K562 (cell line): ENCODE results near the gene NRG3. TPM values are rescaled to one million over a fixed set of nuclear protein-coding genes. Genes with fewer than 3 reads are reported as not detected.

Experiments used
- ATAC-seq: fragments of 200-7000 bp; cut with Tn5 transposase; 3 replicates; pipeline ENCODE4 v1.9.1; 2020; ENCODE audit warnings: moderate library complexity
- BruUV-seq: library from RNA; stranded (reverse); fragments of 400-500 nt; replicated peaks from 2 replicates; lab custom pipeline; 2021; lab: Mats Ljungman, UMichigan
- CTCF ChIA-PET: fragments of 300-600 bp; formaldehyde crosslinking; extraction: SDS; loops from one replicate; lab custom pipeline; 2021; ENCODE audit warnings: low intra/inter-chr PET ratio; lab: Yijun Ruan, JAX
- POLR2A ChIA-PET: fragments of 300-600, 350-650 bp; sonication (Branson Sonifier 250); formaldehyde crosslinking; extraction: SDS; loops from one replicate; lab custom pipeline; 2021; ENCODE audit warnings: antibody characterized with exemption, inconsistent platforms; lab: Yijun Ruan, JAX
- DNase-seq, 4 experiments: peaks; one replicate each; pipeline versions ENCODE4 v3.0.0 to v3.0.0-alpha.2; 2011 to 2018; ENCODE audit warnings: low spot score in 3 of 4, mixed read lengths in 3 of 4; ENCODE audit errors: extremely low read depth in 1 of 4
- FAIRE-seq: peaks from 2 replicates; lab custom pipeline; 2011; peaks lifted over from hg19 to GRCh38; lab: Jason Lieb, UNC
- H2AFZ ChIP-seq: 2 replicates; pipeline ENCODE4 v1.6.0; 2011; ENCODE audit warnings: low read depth, low read length, control low read depth, inconsistent platforms
- H3K27ac ChIP-seq: fragments of 200-600 bp; 3 replicates; pipeline ENCODE4 v1.8.0; 2011; ENCODE audit warnings: low read depth, mild to moderate bottlenecking, control low read depth, inconsistent platforms, low read length, moderate library complexity, mixed read lengths; ENCODE audit errors: extremely low read depth
- H3K27me3 ChIP-seq, 2 experiments: fragments of 300-600 bp in 1 of 2; 2 replicates in 1 of 2; 3 replicates in 1 of 2; pipeline versions ENCODE4 v1.6.0 to v1.8.0; 2011; ENCODE audit warnings: inconsistent platforms in 2 of 2, low read length in 2 of 2, mild to moderate bottlenecking in 1 of 2, mixed read lengths in 1 of 2, moderate library complexity in 1 of 2; ENCODE audit not compliant: control insufficient read depth in 2 of 2, insufficient read depth in 2 of 2
- H3K36me3 ChIP-seq: fragments of 300-600 bp; 3 replicates; pipeline ENCODE4 v1.8.0; 2011; ENCODE audit warnings: mild to moderate bottlenecking, low read length, inconsistent platforms; ENCODE audit not compliant: control insufficient read depth, insufficient read depth
- H3K4me1 ChIP-seq, 2 experiments: fragments of 200-600 bp in 1 of 2; replicated peaks in 1 of 2; 2 replicates in 1 of 2; 3 replicates in 1 of 2; pipeline versions ENCODE4 v1.5.1 to v1.8.0; 2011; ENCODE audit warnings: inconsistent platforms in 2 of 2, low read length in 2 of 2, mild to moderate bottlenecking in 1 of 2, mixed read lengths in 1 of 2, moderate library complexity in 1 of 2; ENCODE audit not compliant: control insufficient read depth in 2 of 2, insufficient read depth in 2 of 2
- H3K4me2 ChIP-seq: 2 replicates; pipeline ENCODE4 v1.6.1; 2011; ENCODE audit warnings: low read length, control low read depth, inconsistent platforms, mixed read lengths; ENCODE audit not compliant: insufficient read depth
- H3K4me3 ChIP-seq: fragments of 200-600 bp; sonication (generic), shearing (Covaris generic); 2 replicates; pipeline ENCODE4 v1.5.1; 2016; ENCODE audit warnings: control low read depth, inconsistent platforms
- H3K79me2 ChIP-seq: fragments of 200-600 bp; 3 replicates; pipeline ENCODE4 v1.8.0; 2011; ENCODE audit warnings: low read length, inconsistent platforms; ENCODE audit not compliant: control insufficient read depth, insufficient read depth
- H3K9ac ChIP-seq, 2 experiments: 2 replicates each; pipeline versions ENCODE4 v1.6.0 to v1.6.1; 2011; ENCODE audit warnings: low read depth in 2 of 2, low read length in 2 of 2, control low read depth in 1 of 2, inconsistent platforms in 1 of 2, mild to moderate bottlenecking in 1 of 2, mixed read lengths in 1 of 2; ENCODE audit not compliant: insufficient read depth in 1 of 2
- H3K9me1 ChIP-seq: one replicate; pipeline ENCODE4 v1.6.0; 2011; ENCODE audit warnings: inconsistent platforms, mild to moderate bottlenecking, low read length, moderate library complexity; ENCODE audit not compliant: control insufficient read depth, insufficient read depth
- H3K9me3 ChIP-seq: replicated peaks from 2 replicates; pipeline ENCODE4 v1.5.1; 2011; ENCODE audit warnings: low read depth, low read length, inconsistent platforms; ENCODE audit not compliant: control insufficient read depth, insufficient read depth
- H4K20me1 ChIP-seq: replicated peaks from 2 replicates; pipeline ENCODE4 v1.6.1; 2011; ENCODE audit warnings: low read length, inconsistent platforms, mixed read lengths; ENCODE audit not compliant: control insufficient read depth, insufficient read depth
- CBX3 ChIP-seq, 2 experiments: IDR thresholded peaks; 1 replicate in 1 of 2; 2 replicates in 1 of 2; pipeline ENCODE4 v1.6.1; 2012; ENCODE audit warnings: inconsistent platforms in 2 of 2, low read length in 2 of 2, borderline replicate concordance in 1 of 2, control low read depth in 1 of 2
- IFI16 ChIP-seq: fragments of 250-450 bp; sonication (Bioruptor Pico); IDR thresholded peaks from 2 replicates; pipeline ENCODE4 v2.1.2; 2022; ENCODE audit warnings: mild to moderate bottlenecking, inconsistent platforms
- KHSRP ChIP-seq: fragments of 450-650 bp; IDR thresholded peaks from 2 replicates; pipeline ENCODE4 v1.6.1; 2017
- LARP7 ChIP-seq: fragments of 450-650 bp; IDR thresholded peaks from 2 replicates; pipeline ENCODE4 v1.6.1; 2016
- LCOR ChIP-seq: sonication (generic); formaldehyde crosslinking; IDR thresholded peaks from 2 replicates; pipeline ENCODE4 v1.8.0; 2022; ENCODE audit warnings: mild to moderate bottlenecking, missing genetic modification reagents
- MCM3 ChIP-seq: fragments of 450-650 bp; IDR thresholded peaks from 2 replicates; pipeline ENCODE4 v1.6.1; 2016
- MXI1 ChIP-seq: IDR thresholded peaks from 2 replicates; pipeline ENCODE4 v1.6.1; 2011; ENCODE audit warnings: low read depth, mild to moderate bottlenecking, improper control_type of control experiment, low read length
- PTTG1 ChIP-seq: fragments of 450-650 bp; IDR thresholded peaks from 2 replicates; pipeline ENCODE4 v1.6.1; 2016; ENCODE audit warnings: low read depth, mild to moderate bottlenecking, missing genetic modification characterization, missing compliant biosample characterization
- SIN3A ChIP-seq, 2 experiments: fragments of 150-350 bp in 1 of 2; IDR thresholded peaks; 2 replicates each; pipeline ENCODE4 v1.6.1; 2011 to 2016; ENCODE audit warnings: borderline replicate concordance in 2 of 2, low read depth in 2 of 2, low read length in 2 of 2, mild to moderate bottlenecking in 2 of 2, moderate library complexity in 2 of 2; ENCODE audit not compliant: control insufficient read depth in 1 of 2
- ZKSCAN1 ChIP-seq: fragments of 150-350 bp; IDR thresholded peaks from 2 replicates; pipeline ENCODE4 v1.6.1; 2016; ENCODE audit warnings: low read depth, low read length
- ZNF133 ChIP-seq: fragments of 250-450 bp; sonication (Bioruptor Pico); IDR thresholded peaks from 2 replicates; pipeline ENCODE4 v1.4.0; 2020; ENCODE audit warnings: mild to moderate bottlenecking
- ZNF282 ChIP-seq: sonication (generic); formaldehyde crosslinking; IDR thresholded peaks from 2 replicates; pipeline ENCODE4 v1.8.1; 2023; ENCODE audit warnings: missing genetic modification reagents
- ZNF444 ChIP-seq: fragments of 250-450 bp; sonication (Bioruptor Pico); IDR thresholded peaks from 2 replicates; pipeline ENCODE4 v1.4.0; 2020; ENCODE audit warnings: mild to moderate bottlenecking, moderate library complexity
- ZNF639 ChIP-seq, 2 experiments: fragments of 200-800 bp in 1 of 2; sonication (Bioruptor generic) in 1 of 2; sonication (generic) in 1 of 2; formaldehyde crosslinking in 1 of 2; IDR thresholded peaks in 1 of 2; conservative IDR thresholded peaks in 1 of 2; 2 replicates each; pipeline versions ENCODE4 v1.5.0 to v1.6.1; 2016 to 2020; ENCODE audit warnings: missing compliant biosample characterization in 1 of 2, missing genetic modification characterization in 1 of 2, missing genetic modification reagents in 1 of 2
- WGBS: fragments of 100-300 bp; shearing (Covaris generic); methylation state at CpG from one replicate; pipeline ENCODE4 v1.1.6; 2016; ENCODE audit warnings: low coverage, mixed read lengths; ENCODE audit not compliant: insufficient coverage; ENCODE audit errors: missing lambda C conversion rate; 5-methylcytosine and 5-hydroxymethylcytosine counted together
- in situ Hi-C: fragments of 300-500 bp; cut with MboI; formaldehyde crosslinking; loops from 4 replicates; pipeline ENCODE4 v1.15.0; 2018; ENCODE audit warnings: inconsistent platforms, mixed read lengths
- intact Hi-C: fragments of 100-400 bp; cut with micrococcal nuclease; formaldehyde crosslinking; loops from 2 replicates; pipeline ENCODE4 v1.14.2; 2022
- polyA plus RNA-seq, 8 experiments: library from polyadenylated mRNA; depleted of rRNA in 4 of 8; stranded (reverse) in 5 of 8; unstranded in 3 of 8; fragments of >200 nt; fragmentation: Nextera tagmentation in 2 of 8; fragmentation: Illumina TruSeq in 1 of 8; extraction: Ambion mirVana in 2 of 8; extraction: Trizol in 1 of 8; gene quantifications; 2 replicates each; pipeline versions ENCODE4 v1.2.1 to v1.2.3, GENCODE V29; 2011 to 2014; ENCODE audit warnings: inconsistent platforms in 1 of 8, missing spikeins in 1 of 8
- total RNA-seq, 7 experiments: library from RNA; depleted of rRNA in 6 of 7; stranded (reverse); fragments of >200 nt in 6 of 7; fragmentation: Illumina TruSeq in 2 of 7; extraction: Trizol in 2 of 7; gene quantifications; 2 replicates each; pipeline versions ENCODE4 v1.2.1 to v1.2.3, GENCODE V29; 2011 to 2021; ENCODE audit warnings: low replicate concordance in 1 of 7

Gene NRG3
- total and polyA plus RNA-seq, 9 of the 15 experiments (the other 6 are each of a cell fraction or from before 2014, with no cell fraction given) = not detected

DNA sequence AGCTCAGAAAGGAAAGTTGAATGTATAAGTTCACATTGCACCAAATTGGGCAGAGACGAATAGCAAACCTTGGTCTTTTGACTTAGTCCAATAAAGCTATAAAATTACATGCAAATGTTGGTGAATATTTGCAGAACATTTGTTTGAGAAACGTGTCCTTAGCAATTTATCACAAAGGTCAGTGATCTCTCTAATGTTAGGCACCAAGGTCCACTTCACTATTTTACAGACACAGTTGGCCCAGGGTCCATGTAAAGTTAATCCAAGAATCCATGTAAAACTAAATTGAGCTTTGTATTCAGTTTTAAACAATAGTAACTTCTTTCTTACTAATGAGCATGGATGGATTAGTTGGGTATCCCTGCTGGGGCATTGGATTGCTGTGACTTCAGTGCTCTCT, 617.7 kb downstream of the NRG3 start (continued):
- TF ChIP-seq IFI16 (CRISPR knock-in tag) (no peak), ZNF282 (CRISPR knock-in tag) (no peak), SIN3A (IDR thresholded peaks at IDR 0.05; ENCODE audit: borderline replicate concordance in 2 of 2, control insufficient read depth in 1 of 2, low read depth in 2 of 2, low read length in 2 of 2) (no peak), LCOR (CRISPR knock-in tag) (no peak), KHSRP (no peak), ZNF444 (no peak), ZNF639 (CRISPR knock-in tag; conservative IDR thresholded peaks at IDR 0.05 in 1 of 2, IDR thresholded peaks at IDR 0.05 in 1 of 2) (no peak), ZKSCAN1 (no peak), LARP7 (no peak)

DNA sequence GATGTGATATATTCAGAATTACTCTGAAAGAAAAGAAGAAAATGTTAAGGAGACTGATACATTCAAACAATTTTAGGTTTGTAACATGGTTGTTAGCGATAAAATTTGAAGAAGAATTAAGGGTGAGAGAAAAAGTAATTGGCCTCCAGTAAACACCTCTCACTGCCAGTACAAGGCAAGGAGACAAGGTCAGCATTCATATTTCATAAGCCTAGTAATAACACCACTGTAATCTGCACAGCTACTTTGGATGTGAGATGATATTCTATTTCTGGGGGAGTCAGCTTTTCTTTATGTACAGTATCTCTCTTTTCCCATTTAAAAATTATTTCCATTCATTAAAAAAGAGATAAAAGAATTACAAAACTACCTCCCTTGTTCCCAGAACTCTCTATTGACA, 621.1 kb downstream of the NRG3 start:
- Histone ChIP-seq H3K9ac (no peak overlapping the region), H3K27ac (no peak overlapping the region), H3K36me3 (no peaks in the 10 kb centered on the region), H2AFZ (no peak overlapping the region), H3K27me3 (no peaks in the 10 kb centered on the region), H3K9me3 (no peaks in the 10 kb centered on the region), H3K79me2 (no peaks in the 10 kb centered on the region), H3K4me1 (no peaks in the 10 kb centered on the region), H3K4me2 (no peak overlapping the region), H3K9me1 (no peaks in the 10 kb centered on the region), H3K4me3 (no peak overlapping the region), H4K20me1 (no peaks in the 10 kb centered on the region)
- no peak for ATAC-seq
- ChIA-PET POLR2A (no interaction called here), CTCF (no interaction called here)
- BruUV-seq = no TSS peak
- TF ChIP-seq MCM3 = no peak
- TF ChIP-seq ZNF133 (CRISPR knock-in tag) = no peak
- no peak for TF ChIP-seq CBX3 (IDR thresholded peaks at IDR 0.05; ENCODE audit: borderline replicate concordance in 1 of 2, low read length in 2 of 2)
- no peak for TF ChIP-seq PTTG1 (tag)
- no peak for TF ChIP-seq MXI1
- 0% methylated on average over 1 of the region's 1 CpG for WGBS
- FAIRE-seq = no peak
- no peak for DNase-seq
- in situ Hi-C loops (no loop called here), intact Hi-C loops (no loop called here)
